SKM-1 (cell line): ENCODE results near the gene LYSMD2.

Experiments
- DNase-seq: peaks from one replicate; lab custom pipeline; 2025; ENCODE audit not compliant: unreplicated experiment; lab: John Stamatoyannopoulos, UW

Gene LYSMD2

DNA sequence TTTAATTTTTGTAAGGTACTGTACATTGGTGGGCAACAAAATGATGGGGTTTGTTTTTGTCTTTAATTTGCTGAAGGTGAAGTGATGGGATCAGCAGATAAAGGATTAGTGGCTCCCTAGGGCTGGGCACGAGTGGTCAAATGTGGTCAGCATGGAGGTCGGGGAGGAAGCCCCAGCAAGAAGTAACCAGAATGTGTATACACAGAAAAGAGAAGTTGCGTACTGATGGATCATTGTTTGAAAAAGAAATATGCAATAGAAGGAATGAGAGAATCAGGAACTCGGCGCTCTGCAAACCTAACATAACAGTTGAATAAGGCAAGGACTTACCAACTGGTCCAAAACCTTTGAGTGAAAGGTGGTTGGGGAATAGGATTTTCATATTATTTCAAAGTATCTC lies 15.4 kb upstream of the LYSMD2 start:
- peak; percentile 31 for DNase-seq

DNA sequence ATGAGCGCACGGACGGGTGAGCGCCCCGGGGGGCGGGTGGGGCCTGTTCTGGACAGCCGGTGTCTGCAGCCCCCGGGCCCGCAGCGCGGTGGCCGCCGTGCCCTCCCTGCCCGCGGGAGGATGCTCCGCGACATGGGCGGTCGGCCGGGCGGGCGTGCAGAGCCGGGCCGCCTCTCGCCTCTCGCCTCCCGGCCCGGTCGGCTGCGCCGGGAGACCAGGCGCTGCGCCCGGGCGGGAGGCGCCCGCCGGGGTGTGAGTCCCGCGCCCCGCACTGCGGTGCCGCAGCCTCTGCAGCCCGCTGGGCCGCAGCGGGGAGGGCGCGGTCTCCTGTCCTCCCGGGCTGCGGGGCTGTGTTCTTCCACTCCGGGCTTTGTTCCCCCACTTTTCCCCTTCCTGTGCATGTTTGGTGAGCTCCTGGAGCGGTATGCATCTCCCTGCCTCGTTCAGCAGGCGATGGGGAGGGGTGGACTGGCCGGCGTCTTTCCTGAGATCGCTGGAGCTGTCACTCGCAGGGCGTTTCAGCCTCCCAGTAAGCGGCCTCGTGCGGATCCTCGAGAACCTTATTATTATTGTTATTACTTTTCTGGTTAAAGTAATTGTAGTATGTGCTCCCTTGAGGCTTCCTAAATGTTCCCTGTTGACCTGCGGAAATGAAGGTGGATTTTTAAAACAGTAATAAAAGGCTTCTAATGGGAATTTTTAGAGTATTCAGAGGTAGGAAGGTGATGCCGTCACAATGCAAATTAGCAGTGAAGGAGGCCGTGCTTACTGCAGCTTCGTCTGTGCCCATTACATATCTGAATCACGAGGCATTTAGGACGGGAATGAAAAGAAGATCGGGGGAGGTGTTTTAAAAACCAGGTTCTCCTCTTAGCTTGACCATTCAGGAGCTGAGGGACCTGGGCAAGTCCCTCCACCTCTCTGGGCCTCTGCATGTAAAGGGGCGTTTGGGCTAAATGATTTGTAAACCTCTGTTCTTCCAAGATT lies 14.5 kb upstream of the LYSMD2 start:
- DNase-seq: no peak

DNA sequence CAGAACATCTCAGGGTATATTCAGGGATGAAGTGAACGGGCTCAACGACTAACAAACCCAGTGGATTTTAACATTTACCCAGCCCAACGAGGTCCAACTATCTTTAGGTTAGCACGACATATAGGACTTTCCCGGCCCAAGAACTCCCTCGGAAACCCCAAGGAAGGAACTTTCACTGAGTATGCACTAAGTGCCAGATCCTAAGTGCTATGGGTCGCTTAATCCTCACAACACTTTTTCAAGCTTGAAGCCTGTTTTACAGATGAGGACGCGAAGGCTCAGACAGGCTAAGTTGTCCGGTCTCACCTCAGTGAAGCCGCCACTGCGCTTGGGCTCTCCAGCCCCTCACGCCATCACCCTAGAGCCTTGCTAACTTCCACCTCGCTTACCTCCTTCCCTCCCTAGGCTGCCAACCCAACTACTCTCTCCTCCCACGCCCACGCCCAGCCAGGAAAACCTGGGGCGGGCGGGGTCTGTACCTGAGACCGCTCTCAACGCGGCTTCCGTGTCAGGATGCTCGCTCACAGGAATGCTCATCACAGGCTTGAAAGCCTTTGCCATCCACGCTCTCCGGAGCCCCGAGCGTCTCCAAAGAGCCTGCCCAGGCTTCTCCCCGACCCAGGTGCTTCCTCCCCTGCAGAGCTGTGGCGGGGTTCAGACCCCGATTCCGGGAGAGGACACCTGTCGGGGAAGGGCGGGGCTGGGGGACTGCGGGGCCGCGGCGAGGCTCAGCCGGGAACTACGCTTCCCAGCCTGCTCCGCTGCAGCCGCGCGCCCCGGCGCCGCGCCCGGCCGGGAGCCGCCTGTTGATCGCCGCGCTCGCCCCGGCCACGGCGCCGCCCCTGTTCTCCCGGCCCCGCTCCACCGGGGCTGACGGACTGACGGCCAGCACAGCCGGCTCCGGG lies 13.6 kb upstream of the LYSMD2 start, which contains the start of gene TMOD2:
Gene TMOD2, plus strand, starts transcription at position 806 of the 905 bp plus-strand sequence. CDS start 14,845 bp downstream, outside the sequence.
- DNase-seq: no peak

DNA sequence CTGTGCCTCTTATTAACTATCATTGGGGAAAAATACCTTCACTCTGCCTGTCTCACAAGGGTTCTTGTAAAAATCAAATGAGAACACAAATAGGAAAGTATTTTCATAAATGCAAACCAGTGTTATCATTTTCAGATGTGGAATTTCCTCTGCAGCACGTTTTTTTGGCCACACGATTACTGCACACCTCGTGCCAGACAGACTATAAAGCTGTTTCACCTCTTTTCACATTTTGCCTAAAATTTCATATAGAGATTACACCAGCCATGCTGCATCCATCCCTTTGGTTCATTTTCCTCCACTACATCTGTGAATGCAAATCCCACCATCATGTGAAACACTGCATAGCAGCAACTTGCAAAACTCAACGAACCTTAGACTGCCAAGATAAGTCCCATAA lies 12.7 kb upstream of the LYSMD2 start:
- DNase-seq: no peak

DNA sequence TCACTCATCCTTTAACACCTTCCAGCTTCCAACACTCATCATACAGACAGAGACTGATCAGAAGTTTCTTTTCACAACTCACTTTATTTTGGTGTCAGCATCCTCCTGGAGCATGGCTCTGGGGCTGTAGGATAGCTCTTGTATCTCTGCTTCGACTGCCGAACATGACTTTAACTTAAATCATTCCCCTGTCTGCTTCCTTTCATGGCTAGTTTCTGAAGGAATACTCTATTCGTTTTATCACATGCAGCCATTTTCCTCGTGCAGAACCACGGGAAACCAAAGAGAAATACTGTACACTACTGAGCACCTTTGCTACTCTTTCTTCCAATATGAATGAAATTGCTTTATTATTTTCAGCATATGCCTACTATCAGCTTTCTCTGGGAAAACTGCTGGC lies 11.9 kb upstream of the LYSMD2 start:
- no peak for DNase-seq

DNA sequence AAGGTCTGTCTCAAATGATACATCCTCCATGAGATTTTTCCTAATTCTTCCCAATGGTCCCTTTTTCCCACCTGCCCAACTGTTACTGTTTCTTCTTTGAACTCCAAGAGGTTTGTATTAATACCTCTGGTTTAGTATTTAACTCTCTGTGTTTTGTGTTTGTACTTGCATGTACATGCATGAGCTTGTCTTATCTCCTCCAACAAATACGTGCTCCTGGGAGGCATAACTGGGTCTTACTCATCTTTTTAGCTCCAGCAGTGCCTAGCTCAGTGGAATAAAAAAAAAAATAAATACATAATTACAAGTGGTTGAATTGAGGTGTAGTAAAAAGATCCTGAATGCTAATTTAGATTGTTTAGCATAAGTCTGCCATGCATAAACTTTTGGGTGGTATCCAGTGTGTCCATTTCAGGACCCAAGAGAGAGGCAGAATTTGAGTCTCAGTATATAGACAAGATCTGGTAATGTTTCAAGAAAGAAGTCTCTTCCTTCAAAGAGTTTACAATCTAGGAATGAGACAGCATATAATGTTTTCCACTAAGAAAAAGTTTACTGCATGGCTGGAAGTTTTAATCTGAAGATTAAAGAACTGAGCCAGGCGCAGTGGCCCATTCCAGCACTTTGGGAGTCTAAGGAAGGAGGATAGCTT lies 1.7 kb upstream of the LYSMD2 start:
- DNase-seq: no peak

DNA sequence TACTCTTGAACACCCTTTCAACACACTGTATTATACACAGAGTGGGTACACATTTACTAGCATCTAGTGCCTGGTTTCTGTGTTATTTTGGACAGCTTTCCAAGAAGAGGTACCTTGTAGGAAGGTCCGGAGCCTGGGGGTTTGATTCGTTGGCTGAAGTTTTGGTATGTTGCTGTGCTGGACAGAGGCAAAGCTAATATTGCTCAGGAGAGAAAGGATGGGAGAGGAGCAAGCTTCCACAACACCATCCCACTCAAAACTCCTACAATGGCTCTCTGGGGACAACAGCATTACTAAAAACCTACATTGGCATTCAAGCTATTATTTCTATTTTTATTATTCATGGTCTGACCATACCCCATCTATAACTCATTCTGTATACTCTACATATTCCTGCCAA lies 1.1 kb upstream of the LYSMD2 start:
- no peak for DNase-seq

DNA sequence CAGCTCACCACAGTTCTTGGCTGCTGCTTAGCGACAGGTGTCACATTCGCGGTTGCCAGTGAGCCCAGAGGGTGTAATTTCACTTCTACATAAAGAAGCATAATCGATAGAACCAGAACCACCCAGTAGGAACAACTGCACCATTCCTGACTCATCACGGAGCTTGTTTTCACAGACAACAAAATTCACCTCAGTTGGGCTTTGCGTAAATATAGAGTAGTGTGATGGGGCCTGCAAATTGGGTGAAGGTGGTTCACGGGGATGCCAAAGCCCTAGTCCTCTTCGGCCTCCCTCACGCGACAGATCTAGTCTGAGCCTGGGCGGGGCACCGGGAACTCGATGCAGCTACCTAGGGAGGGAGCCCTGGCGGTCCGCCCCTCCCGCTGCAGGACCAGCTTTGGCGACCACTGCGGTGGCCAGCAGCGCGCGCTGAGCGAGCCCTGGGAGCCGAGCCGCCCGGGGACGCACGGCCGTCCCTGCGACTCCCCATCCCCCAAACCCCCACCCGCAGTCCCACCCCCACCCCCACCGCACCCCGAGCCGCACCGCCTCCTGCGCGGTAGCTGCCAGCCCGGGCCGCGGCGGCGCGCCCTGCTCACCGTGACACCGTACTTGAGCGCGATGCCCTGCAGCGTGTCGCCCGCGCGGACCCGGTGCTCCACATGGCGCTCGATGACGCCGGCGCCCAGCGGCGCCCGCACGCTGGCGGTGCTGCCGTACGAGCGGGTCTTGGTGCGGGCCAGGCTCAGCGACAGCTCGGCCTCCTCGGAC lies 519 bp downstream of the LYSMD2 start:
- no peak for DNase-seq

DNA sequence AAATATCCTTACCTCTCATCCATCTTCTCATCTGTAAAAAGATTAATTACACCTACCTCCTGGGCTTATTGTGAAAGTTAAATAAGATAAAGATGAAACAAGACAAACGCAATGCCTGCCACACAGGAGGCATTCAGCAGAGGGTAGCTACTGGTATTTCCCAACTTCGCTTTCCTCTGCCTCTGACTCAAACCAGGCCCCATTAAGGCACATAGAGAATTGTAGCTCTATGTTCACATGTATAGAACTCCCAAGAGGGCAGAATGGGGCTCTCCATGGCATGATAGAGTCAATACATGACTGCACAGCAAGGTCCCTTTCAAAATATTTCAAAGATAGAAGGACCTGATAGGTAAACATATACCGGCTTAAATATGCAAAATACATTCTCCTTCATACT lies 1.4 kb downstream of the LYSMD2 start:
- peak; percentile 55 for DNase-seq

DNA sequence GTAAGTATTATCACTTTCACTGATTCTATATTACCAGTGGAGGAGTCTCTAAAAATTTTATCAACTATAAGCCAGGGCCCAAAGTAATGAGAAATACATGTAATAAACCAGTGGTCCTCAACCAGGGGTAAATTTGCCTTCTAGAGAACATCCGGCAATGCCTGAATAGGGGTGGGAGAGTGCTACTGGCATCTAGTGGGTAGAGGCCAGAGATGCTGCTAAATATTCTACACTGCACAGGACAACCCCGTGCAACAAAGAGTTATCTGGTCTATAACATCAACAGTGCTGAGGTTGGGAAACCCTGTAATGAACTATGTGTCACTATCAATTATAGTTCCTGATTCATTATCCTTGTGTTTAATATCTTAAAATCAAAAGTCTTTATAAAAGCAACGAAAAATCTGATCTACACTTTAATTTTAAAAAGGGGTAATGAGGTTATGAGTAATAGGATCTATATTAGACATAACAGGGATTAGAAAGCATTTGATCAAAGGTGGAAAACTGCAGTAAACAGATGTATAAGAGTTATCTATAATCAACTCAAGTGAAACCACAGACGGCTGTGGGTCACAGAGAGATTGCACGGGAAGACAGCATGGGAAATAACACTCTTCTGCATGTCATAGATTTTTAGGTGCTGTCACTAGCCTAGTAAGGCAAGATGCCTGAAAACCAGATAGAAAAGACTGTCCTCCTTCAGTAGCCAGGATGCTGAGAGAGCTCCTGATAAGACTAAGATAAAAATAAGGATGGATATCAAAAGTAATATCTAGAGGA lies 2.0 kb downstream of the LYSMD2 start:
- no peak for DNase-seq

DNA sequence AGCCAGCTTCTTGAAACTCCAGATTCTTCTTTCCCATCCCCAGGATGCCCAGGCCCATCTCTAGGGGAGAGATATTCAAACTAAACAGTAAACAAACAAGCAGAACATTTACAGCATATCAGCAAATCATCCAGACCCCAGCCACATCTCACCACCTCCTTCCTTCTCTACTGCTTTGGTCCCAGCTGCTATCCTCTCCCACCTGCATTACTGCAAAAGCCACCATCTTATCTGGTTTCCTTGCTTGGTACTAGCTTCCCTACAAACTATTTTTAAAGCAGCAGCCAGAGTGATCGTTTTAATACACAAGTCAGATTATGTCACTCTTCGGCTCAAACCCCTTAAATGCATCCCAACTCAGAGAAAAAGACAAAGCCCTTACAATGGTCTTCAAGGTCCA lies 4.8 kb downstream of the LYSMD2 start:
- no peak for DNase-seq

DNA sequence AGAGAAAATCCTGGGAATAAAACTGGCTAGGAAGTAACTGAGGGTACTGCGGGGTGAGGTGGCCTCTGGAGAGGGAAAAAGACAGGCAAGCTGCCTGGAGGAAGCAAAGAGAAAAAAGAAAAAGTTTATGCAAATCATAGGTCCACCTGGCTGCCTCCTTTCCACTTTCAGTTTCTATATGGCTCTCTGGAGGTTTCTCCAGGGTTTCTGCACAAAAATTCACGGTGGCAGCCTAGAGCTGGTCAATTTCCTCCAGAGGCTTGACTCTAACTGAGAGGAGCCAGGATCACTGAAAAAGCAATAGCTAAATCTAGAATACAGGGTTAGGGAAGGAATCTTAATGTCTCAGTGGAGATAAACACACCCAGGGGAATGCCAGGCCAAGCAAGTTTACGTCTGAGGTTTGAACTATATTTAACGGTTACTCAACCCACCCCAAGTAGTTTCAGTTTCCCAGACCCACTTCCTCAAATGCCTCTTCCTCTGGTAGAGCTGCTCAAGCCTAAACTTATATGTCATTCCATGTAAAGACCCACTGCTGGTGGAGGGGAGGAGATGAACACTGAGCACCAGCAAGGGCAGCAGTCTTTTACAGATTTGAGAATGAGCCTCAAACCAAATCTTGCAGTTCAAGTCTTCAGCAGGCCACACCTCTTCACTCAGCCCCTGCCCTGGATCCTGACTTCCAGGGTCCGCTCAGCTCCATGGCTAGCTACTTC lies 5.7 kb downstream of the LYSMD2 start:
- peak; percentile 94 for DNase-seq

DNA sequence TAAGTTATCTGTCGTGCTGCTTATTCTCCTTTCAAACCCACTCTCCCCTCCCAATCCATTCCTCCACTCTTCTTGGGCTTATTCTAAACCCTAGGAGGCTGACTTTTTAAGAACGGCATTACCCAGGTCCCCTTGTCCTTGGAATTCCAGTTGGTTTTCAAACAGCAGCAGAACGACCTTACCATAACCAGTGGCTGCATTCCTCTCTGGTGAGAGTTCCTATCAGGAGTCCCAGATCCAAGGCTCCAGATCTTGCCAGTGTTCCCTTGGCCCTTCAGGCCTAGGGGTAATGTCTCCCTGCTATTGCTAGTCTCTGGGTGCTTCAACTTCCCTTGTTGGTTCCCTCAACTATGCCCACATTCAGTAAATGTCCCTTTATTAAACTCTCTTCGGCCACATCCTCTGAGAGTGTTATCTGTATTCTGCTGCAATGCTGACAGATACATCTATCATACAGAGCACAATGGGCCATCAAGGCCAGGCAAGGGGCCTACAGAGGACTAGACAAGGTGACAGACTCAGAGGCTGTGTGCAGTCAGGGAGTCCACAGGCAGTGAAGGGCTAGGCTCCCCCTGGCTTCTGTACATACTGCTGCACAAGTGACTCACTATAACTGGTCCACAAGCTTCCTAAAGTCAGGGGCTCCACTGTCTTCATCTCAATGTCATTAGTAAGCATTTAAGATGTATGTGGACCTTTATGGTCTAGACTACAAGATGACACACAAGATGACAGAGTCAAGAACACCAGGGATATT lies 10.1 kb downstream of the LYSMD2 start:
- DNase-seq: no peak

DNA sequence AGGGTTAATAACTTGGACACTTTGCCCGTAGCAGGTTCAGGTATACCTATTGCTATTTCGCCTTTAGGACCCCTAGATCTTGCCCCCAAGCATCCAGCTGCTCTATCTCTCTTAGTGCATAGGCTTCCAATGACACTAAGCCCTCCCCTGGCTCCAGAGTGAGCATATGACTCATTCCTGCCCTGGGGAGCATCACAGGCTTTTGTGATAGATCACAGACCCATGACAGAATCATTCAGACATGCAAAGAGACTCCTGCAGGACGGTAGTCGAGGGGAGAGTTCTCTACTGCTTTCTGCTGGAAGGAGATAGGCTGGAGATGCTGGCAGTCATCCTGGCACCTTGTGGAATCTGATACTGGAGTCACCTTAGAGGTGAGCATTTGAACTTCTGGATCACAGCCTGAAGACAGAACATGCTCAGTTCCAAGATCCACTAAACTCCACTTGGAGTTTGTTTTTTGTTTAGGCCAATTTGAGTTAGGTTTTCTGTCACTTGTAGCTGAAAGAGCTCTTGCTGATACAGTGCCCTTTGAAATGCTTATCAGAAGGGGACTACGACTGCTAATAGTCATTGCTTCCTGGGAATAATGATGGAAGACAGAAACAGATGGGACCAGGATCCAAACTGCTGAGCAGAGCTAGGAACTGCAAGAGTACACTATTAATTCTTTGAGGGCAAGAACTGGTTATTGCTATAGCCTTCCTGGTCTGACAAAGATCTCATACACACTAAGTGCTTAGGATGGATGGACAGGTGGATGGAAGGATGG lies 11.0 kb downstream of the LYSMD2 start:
- DNase-seq: no peak

DNA sequence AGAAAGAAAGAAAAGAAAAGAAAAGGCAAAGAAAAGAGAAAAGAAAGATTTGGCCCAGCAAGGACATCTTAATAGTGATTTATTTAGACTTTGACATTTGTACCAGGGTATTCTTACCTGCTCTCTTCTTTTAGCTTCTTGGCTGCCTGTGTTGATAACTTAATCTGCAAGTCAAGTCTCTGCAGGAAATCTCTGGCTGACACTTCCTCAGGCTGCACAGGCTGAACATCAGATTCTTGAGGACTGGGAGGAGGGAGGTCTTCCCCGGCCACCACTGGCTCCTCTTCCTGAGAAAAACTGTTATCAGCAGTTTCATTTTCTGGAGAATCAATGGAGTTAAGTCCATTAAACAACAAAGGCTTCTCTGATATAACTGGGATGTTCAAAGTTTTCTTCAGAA lies 12.8 kb downstream of the LYSMD2 start:
- DNase-seq: no peak

DNA sequence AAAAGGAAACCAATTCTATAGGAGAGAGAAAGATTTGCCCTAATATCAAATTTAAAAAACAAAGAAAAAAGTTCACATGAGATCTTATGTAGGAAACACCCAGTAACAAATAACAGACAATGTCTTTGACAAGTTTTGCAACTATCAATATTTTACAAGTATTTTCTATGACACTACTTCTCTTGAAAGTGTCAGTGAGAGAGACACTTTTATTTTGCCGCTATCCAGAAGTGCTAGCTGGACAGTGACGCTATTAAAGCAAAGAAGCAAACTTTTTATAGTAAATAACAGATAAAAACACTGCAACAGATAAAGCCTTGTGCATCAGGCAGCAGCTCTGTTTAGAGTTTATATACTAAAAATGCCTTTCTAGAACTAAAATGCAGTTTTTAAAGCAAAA lies 13.3 kb downstream of the LYSMD2 start:
- no peak for DNase-seq

DNA sequence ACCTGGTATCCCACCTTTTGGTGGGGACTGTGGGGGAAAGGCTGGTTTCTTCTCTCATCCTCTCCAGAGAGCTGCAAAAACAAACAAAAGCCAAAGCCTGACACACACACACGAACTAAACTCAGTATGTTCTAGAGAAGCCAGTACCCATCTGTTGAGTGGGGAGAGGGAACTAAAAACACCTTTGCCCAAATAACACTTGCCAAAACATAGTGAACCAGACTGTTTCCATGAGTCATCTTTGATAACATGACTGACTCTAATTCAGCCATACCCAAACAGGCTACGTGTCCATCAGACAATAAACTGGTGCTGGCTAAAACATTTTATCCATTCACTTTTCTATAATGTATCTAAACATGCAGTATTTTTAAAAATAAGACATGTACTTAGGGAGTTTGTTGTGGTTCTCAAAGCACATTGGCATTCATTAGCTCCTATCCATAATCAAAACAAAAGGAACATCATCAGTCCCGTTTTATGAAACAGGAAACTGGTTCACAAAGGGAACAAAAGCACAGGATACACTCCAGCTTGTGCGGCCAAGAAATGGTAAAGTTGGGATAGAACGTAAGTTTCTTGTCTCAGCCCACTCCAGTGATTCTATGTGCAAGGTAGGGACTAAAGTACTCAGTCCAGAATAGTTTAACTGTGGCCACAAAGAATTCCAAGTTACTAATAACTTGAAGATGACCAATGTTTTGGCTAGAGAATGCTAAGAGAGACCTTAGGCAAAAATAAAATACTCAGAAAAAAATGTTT lies 16.1 kb downstream of the LYSMD2 start:
- DNase-seq: no peak
